Pancreas (tissue), 10 donors: ENCODE measurements around the gene EGFLAM. TPM values are rescaled to one million over a fixed set of nuclear protein-coding genes. Genes with fewer than 3 reads are reported as not detected.

Experiments
- ATAC-seq, 4 donors: fragments of 200-7000 bp; cut with Tn5 transposase; one replicate each; pipeline versions ENCODE4 v1.8.0 to v1.9.1; 2020; ENCODE audit warnings: mild to moderate bottlenecking in 4 of 4, moderate library complexity in 4 of 4
- DNase-seq, 6 donors: peaks; one replicate each; pipeline ENCODE4 v3.0.0-alpha.2; 2020
- FAIRE-seq: peaks from 2 replicates; lab custom pipeline; 2012; peaks lifted over from hg19 to GRCh38; lab: Jason Lieb, UNC
- H3K27ac ChIP-seq, 4 donors: fragments of 200-600 bp; sonication (generic); 1 replicate in 3 of 4; 2 replicates in 1 of 4; pipeline versions ENCODE4 v1.5.0 to v1.8.0; 2020
- H3K27me3 ChIP-seq, 4 donors: fragments of 200-600 bp; one replicate each; pipeline ENCODE4 v1.8.0; 2021
- H3K36me3 ChIP-seq, 3 donors: fragments of 200-600 bp; sonication (generic) in 1 of 3; one replicate each; pipeline versions ENCODE4 v1.5.0 to v1.8.0; 2020 to 2021
- H3K4me1 ChIP-seq, 3 donors: fragments of 200-600 bp; one replicate each; pipeline ENCODE4 v1.8.0; 2021
- H3K4me3 ChIP-seq, 4 donors: fragments of 200-600 bp; sonication (generic) in 2 of 4; one replicate each; pipeline versions ENCODE4 v1.5.0 to v1.8.0; 2020 to 2021
- H3K9me3 ChIP-seq, 4 donors: fragments of 200-600 bp; one replicate each; pipeline ENCODE4 v1.8.0; 2021
- CTCF ChIP-seq, 4 donors: fragments of 200-600 bp; sonication (generic) in 3 of 4; IDR thresholded peaks; one replicate each; pipeline versions ENCODE4 v1.5.0 to v1.8.0; 2021; ENCODE audit warnings: antibody characterized with exemption in 4 of 4
- WGBS, 2 donors: extraction: QIAGEN DNeasy Blood & Tissue Kit; methylation state at CpG; one replicate each; pipeline ENCODE4 v1.1.7; 2013; 5-methylcytosine and 5-hydroxymethylcytosine counted together
- intact Hi-C, 3 donors: fragments of 100-400 bp; cut with DNase I; formaldehyde crosslinking; loops; one replicate each; pipeline versions ENCODE4 v1.11.1 to v1.14.2; 2022
- polyA plus RNA-seq, 2 donors: library from polyadenylated mRNA; stranded (reverse); fragments of 200-250 nt; gene quantifications; one replicate each; pipeline ENCODE4 v1.2.3, GENCODE V29; 2013
- total RNA-seq, 6 donors: library from RNA; stranded (reverse); fragmentation: NEBNext Ultra II Directional in 4 of 6; extraction: Animal tissue kit (Norgen Biotek cat#: 25700) in 4 of 6; gene quantifications; one replicate each; pipeline versions ENCODE4 v1.2.1 to v1.2.4, GENCODE V29; 2021 to 2023
- donor health status: healthy with polysubstance abuse.
- donor health status: DM: no; HTN: no; CAD: no; lungs with moderate emphysema.
- donor health status: DM: no; HTN: no; CAD: no.
- donor health status: control.
- donor health status: control.
- donor health status: Bipolar disorder and iron deficiency.
- donor health status: DM: yes; HTN: yes; CAD: no.
- donor health status: DM: no; HTN: no; CAD: no.
- donor health status: DM: no; HTN: no; CAD: no.
- donor health status: DM: yes; HTN: yes; CAD: no.

Gene EGFLAM
- total and polyA plus RNA-seq, 8 donors = 0.73 to 2.4 (median 1.1) TPM

- H3K36me3 ChIP-seq = no peaks in the 10 kb centered on the region
- TF ChIP-seq CTCF (IDR thresholded peaks at IDR 0.05) = no peak
- intact Hi-C loops = no loop called here
- ATAC-seq (no peak), FAIRE-seq (no peak), DNase-seq (no peak)
- no peaks in the 10 kb centered on the region for H3K4me1 ChIP-seq
- H3K27me3 ChIP-seq = peaks cover 0 to 1% (median 0%) of the 10 kb centered on the region in 4 donors
- 70% methylated on average over 4 of the region's 4 CpGs for WGBS, 2 donors
- H3K9me3 ChIP-seq = no peaks in the 10 kb centered on the region
- no peak overlapping the region for H3K4me3 ChIP-seq
- no peak overlapping the region for H3K27ac ChIP-seq
Measured at GRCh38 chr5:38344891-38345290, 86.5 kb downstream of the EGFLAM start.

GRCh38 chr5:38346593-38346992, 88.2 kb downstream of the EGFLAM start:
- H3K36me3 ChIP-seq = no peaks in the 10 kb centered on the region
- WGBS, 2 donors = 84 to 87% methylated on average over 2 of the region's 2 CpGs
- no peaks in the 10 kb centered on the region for H3K9me3 ChIP-seq
- no peak for TF ChIP-seq CTCF (IDR thresholded peaks at IDR 0.05)
- intact Hi-C loops = no loop called here
- no peak overlapping the region for H3K4me3 ChIP-seq
- ATAC-seq = no peak
- FAIRE-seq = no peak
- DNase-seq = no peak
- no peak overlapping the region for H3K27ac ChIP-seq
- H3K27me3 ChIP-seq = no peaks in the 10 kb centered on the region
- no peaks in the 10 kb centered on the region for H3K4me1 ChIP-seq

- DNase-seq (no peak), FAIRE-seq (no peak), ATAC-seq (no peak)
- Histone ChIP-seq H3K36me3 (no peaks in the 10 kb centered on the region), H3K27ac (no peak overlapping the region), H3K4me1 (no peaks in the 10 kb centered on the region), H3K9me3 (no peaks in the 10 kb centered on the region), H3K4me3 (no peak overlapping the region), H3K27me3 (no peaks in the 10 kb centered on the region)
- intact Hi-C loops = no loop called here
- no peak for TF ChIP-seq CTCF (IDR thresholded peaks at IDR 0.05)
- WGBS, 2 donors = 77% methylated on average over 6 of the region's 6 CpGs
Measured at GRCh38 chr5:38347040-38347763, 88.8 kb downstream of the EGFLAM start.

- no peaks in the 10 kb centered on the region for H3K27me3 ChIP-seq
- H3K4me1 ChIP-seq = no peaks in the 10 kb centered on the region
- WGBS, 2 donors = 77 to 82% methylated on average over 1 of the region's 1 CpG
- intact Hi-C loops = no loop called here
- H3K9me3 ChIP-seq = no peaks in the 10 kb centered on the region
- H3K27ac ChIP-seq = no peak overlapping the region
- H3K4me3 ChIP-seq = no peak overlapping the region
- DNase-seq = no peak
- ATAC-seq = no peak
- no peak for TF ChIP-seq CTCF (IDR thresholded peaks at IDR 0.05)
- H3K36me3 ChIP-seq = no peaks in the 10 kb centered on the region
- FAIRE-seq = no peak
Measured at GRCh38 chr5:38347896-38348295, 89.5 kb downstream of the EGFLAM start.

DNA sequence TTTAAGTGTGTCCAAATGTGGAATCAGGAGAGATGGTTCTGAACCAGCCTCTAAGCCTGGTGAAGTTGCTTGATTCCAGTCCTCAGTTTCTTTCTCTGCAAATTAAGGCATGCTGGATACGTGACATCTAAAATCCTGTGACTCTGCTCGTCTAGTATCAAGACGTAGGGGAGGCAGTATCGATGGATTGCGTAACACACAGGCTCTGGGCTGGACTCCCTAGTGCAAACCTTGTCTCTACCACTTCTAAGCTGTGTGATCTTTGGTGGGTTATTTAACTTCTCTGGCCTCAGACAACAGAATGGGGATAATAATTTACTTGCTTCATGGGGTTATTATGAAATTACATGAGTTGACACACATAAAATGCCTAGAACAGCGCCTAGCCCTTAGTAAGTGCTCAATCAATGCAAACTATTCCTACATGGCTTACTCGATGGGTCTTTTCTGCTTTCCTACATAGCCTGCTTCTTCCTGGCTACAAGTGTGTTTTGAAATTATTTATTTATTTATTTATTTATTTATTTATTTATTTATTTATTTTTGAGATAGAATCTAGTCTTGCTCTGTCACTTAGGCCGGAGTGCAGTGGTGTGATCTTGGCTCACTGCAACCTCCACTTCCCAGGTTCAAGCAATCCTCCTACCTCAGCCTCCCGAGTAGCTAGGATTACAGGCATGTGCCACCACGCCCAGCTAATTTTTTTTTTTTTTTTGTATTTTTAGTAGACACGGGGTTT, 102.1 kb downstream of the EGFLAM start:
- no peaks in the 10 kb centered on the region for H3K9me3 ChIP-seq
- no peak overlapping the region for H3K4me3 ChIP-seq
- H3K4me1 ChIP-seq = no peaks in the 10 kb centered on the region
- H3K36me3 ChIP-seq = no peaks in the 10 kb centered on the region
- no peak for ATAC-seq
- no peaks in the 10 kb centered on the region for H3K27me3 ChIP-seq
- WGBS, 2 donors = 75 to 78% methylated on average over 11 of the region's 11 CpGs
- no peak for FAIRE-seq
- DNase-seq = no peak
- H3K27ac ChIP-seq = no peak overlapping the region
- no peak for TF ChIP-seq CTCF (IDR thresholded peaks at IDR 0.05)
- intact Hi-C loops = no loop called here
